ENCODE results near the gene CCDC90B.
"Not testable (repeated sequence)": the region's sequence is repeated elsewhere in the genome, so short reads cannot be mapped to it uniquely, and the experiment has no call there.

The CCDC90B gene

DNA sequence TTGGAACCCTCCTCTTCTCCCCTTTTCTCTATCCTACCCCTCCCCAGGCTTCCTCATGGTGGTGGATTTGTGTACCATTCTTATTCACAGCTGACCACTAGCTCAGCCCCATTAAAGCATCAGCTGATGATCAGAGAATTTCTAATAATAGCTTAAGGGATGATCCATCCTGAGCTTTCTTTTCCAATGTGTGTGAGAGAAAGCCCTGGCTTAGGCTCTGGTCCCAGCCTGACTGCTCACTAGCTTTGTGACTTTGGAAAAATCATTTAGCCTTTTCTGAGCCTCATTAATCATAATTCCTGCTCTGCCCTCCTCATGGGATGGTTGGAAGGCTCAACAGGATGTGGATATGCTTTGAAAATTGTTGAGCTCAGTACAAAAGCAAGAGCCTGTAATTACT, 26.3 kb upstream of the CCDC90B start:
- Histone ChIP-seq H3K79me2 (ENCODE audit: insufficient read depth, low read depth) (no peaks in the 10 kb centered on the region), H2AFZ (ENCODE audit: low read depth) (no peak overlapping the region), H4K20me1 (ENCODE audit: insufficient read depth) (no peaks in the 10 kb centered on the region), H3K4me2 (no peak overlapping the region), H3K4me3 (IDR thresholded peaks at IDR 0.05; ENCODE audit: insufficient read depth, low read depth, low read length) (no peak overlapping the region), H3K27me3 (ENCODE audit: insufficient read depth, low read depth) (no peaks in the 10 kb centered on the region), H3K27ac (no peak overlapping the region), H3K36me3 (ENCODE audit: insufficient read depth) (no peaks in the 10 kb centered on the region), H3K4me1 (ENCODE audit: low read depth, poor library complexity, severe bottlenecking) (no peaks in the 10 kb centered on the region), H3K9ac (no peak overlapping the region)
- TF ChIP-seq, protein P1, sequence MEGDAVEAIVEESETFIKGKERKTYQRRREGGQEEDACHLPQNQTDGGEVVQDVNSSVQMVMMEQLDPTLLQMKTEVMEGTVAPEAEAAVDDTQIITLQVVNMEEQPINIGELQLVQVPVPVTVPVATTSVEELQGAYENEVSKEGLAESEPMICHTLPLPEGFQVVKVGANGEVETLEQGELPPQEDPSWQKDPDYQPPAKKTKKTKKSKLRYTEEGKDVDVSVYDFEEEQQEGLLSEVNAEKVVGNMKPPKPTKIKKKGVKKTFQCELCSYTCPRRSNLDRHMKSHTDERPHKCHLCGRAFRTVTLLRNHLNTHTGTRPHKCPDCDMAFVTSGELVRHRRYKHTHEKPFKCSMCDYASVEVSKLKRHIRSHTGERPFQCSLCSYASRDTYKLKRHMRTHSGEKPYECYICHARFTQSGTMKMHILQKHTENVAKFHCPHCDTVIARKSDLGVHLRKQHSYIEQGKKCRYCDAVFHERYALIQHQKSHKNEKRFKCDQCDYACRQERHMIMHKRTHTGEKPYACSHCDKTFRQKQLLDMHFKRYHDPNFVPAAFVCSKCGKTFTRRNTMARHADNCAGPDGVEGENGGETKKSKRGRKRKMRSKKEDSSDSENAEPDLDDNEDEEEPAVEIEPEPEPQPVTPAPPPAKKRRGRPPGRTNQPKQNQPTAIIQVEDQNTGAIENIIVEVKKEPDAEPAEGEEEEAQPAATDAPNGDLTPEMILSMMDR (conservative IDR thresholded peaks at IDR 0.05; ENCODE audit: low read depth, low read length) = no peak

DNA sequence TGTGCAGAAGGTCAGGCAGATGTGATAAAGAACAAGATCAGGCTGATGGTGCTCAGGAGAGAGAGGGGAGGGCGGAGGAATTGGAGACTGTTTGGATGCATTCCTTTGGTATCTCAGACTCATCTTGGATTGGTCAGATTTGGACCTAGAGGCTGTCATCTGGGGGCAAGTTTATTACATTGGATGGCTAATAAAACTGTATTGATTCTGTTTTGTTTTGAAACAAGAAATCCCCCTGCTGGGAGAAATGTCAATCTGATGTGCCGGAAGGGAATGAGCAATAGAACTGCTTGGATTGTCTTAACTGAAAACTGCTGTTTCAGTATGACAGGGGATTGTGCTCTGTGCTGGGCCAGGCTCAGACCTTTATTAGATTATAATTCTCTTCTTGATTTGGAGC, 25.5 kb upstream of the CCDC90B start:
- Histone ChIP-seq H3K4me3 (IDR thresholded peaks at IDR 0.05; ENCODE audit: insufficient read depth, low read depth, low read length) (no peak overlapping the region), H2AFZ (ENCODE audit: low read depth) (no peak overlapping the region), H3K4me2 (no peak overlapping the region), H3K4me1 (ENCODE audit: low read depth, poor library complexity, severe bottlenecking) (no peaks in the 10 kb centered on the region), H3K27me3 (ENCODE audit: insufficient read depth, low read depth) (no peaks in the 10 kb centered on the region), H3K27ac (no peak overlapping the region), H4K20me1 (ENCODE audit: insufficient read depth) (no peaks in the 10 kb centered on the region), H3K36me3 (ENCODE audit: insufficient read depth) (no peaks in the 10 kb centered on the region), H3K79me2 (ENCODE audit: insufficient read depth, low read depth) (no peaks in the 10 kb centered on the region), H3K9ac (no peak overlapping the region)
- TF ChIP-seq, protein P1 (conservative IDR thresholded peaks at IDR 0.05; ENCODE audit: low read depth, low read length) = no peak

DNA sequence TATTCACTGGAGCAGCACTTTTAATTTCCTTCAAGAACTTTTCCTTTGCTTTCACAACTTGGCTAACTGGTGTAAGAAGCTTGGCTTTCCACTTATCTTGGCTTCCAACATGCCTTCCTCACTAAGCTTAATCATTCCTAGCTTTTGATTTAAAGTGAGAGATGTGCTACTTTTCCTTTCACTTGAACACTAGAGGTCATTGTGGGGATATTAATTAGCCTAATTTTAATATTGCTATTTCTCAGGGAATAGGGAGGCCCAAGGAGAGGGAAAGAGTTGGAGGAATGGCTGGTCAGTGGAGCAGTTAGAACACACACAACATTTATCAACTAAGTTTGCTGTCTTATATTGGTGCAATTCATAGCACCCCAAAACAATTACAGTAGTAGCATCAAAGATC, 24.6 kb upstream of the CCDC90B start:
- no peak overlapping the region for H2AFZ ChIP-seq (ENCODE audit: low read depth)
- no peaks in the 10 kb centered on the region for H4K20me1 ChIP-seq (ENCODE audit: insufficient read depth)
- H3K27ac ChIP-seq = no peak overlapping the region
- no peak overlapping the region for H3K4me3 ChIP-seq (IDR thresholded peaks at IDR 0.05; ENCODE audit: insufficient read depth, low read depth, low read length)
- no peaks in the 10 kb centered on the region for H3K27me3 ChIP-seq (ENCODE audit: insufficient read depth, low read depth)
- H3K9ac ChIP-seq = no peak overlapping the region
- H3K79me2 ChIP-seq (ENCODE audit: insufficient read depth, low read depth) = no peaks in the 10 kb centered on the region
- no peaks in the 10 kb centered on the region for H3K36me3 ChIP-seq (ENCODE audit: insufficient read depth)
- no peaks in the 10 kb centered on the region for H3K4me1 ChIP-seq (ENCODE audit: low read depth, poor library complexity, severe bottlenecking)
- H3K4me2 ChIP-seq = no peak overlapping the region
- TF ChIP-seq, protein P1 (conservative IDR thresholded peaks at IDR 0.05; ENCODE audit: low read depth, low read length) = 0 out of 2 replicates have a peak, but pooled peaks have one; percentile 10

DNA sequence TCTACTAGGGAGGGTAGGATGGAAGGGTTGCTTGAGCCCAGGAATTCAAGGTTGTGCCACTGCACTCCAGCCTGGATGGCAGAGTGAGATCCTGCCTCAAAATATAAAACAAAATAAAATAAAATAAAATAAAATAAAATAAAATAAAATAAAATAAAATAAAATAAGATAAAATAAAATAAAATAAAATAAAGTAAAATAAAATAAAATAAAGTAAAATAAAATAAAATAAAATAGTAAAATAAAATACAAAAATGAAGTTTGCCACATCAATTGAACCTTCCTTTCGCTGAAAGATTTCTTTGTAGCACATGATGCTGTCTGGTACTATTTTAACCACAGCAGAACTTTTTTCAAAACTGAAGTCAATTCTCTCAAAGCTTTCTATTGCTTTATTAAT, 22.4 kb upstream of the CCDC90B start:
- H3K4me3 ChIP-seq (IDR thresholded peaks at IDR 0.05; ENCODE audit: insufficient read depth, low read depth, low read length); H3K27me3 ChIP-seq (ENCODE audit: insufficient read depth, low read depth); H3K79me2 ChIP-seq (ENCODE audit: insufficient read depth, low read depth); H2AFZ ChIP-seq (ENCODE audit: low read depth); H4K20me1 ChIP-seq (ENCODE audit: insufficient read depth); H3K4me1 ChIP-seq (ENCODE audit: low read depth, poor library complexity, severe bottlenecking); H3K27ac ChIP-seq; H3K36me3 ChIP-seq (ENCODE audit: insufficient read depth); H3K9ac ChIP-seq; H3K4me2 ChIP-seq: not testable (repeated sequence)

DNA sequence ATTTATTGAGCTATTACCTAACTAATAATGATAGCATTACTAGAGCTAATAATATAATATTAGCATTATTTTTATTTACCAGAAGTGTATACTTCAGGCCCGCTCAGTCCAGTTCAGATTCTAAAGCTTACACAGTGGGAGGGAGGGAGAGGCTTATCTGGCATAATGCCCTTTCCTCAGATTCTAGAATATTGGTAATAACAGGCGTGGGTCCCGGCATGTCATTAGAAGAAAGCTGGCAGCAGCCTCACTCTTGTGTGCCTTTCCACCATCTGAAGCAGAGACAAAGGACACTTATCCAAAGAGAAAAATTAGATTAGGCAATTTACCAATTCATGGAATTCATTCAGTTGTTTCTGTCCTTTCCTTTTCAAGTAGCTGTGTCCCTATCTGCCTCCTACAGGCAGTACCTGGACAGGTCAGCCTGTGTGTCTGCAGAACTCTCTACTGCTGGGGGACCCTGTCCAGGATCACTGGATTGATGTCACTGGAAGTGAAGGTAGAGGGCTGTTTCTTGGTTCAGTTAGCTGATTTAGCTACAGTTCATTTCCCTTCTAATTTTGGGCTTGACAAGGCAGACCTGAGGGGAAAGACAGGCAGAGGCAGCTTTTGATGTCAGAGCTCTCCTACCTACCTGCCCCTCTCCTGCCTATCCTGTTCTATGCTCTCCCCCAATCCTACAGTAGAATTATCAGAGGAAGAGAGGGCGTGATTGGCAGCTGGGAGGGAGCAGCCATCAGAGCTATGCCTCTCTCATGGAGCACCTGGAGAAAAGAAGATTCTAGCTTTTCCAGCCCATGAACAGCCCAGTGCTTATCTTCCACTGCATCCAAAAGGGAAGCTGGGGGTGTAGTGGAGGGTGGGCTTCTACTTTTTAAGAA, 20.3 kb upstream of the CCDC90B start:
- Histone ChIP-seq H3K4me3 (IDR thresholded peaks at IDR 0.05; ENCODE audit: insufficient read depth, low read depth, low read length) (no peak overlapping the region), H3K27ac (no peak overlapping the region), H4K20me1 (ENCODE audit: insufficient read depth) (no peaks in the 10 kb centered on the region), H3K79me2 (ENCODE audit: insufficient read depth, low read depth) (no peaks in the 10 kb centered on the region), H3K4me1 (ENCODE audit: low read depth, poor library complexity, severe bottlenecking) (no peaks in the 10 kb centered on the region), H3K9ac (no peak overlapping the region), H3K36me3 (ENCODE audit: insufficient read depth) (no peaks in the 10 kb centered on the region), H3K4me2 (no peak overlapping the region), H3K27me3 (ENCODE audit: insufficient read depth, low read depth) (no peaks in the 10 kb centered on the region), H2AFZ (ENCODE audit: low read depth) (no peak overlapping the region)
- TF ChIP-seq, protein P1 (conservative IDR thresholded peaks at IDR 0.05; ENCODE audit: low read depth, low read length) = no peak
